Measurements from ENCODE around the gene ETV4.

- no peak for TF ChIP-seq SMC3 (IDR thresholded peaks at IDR 0.05)
- no peak for TF ChIP-seq EHMT2 (IDR thresholded peaks at IDR 0.05; ENCODE audit: low read depth)
- no peak for TF ChIP-seq MAZ (IDR thresholded peaks at IDR 0.05; ENCODE audit: borderline replicate concordance, low read depth, low read length)
- TF ChIP-seq CTCF (IDR thresholded peaks at IDR 0.05) = no peak
- no peak for TF ChIP-seq SREBF2 (IDR thresholded peaks at IDR 0.05)
- TF ChIP-seq RAD21 (conservative IDR thresholded peaks at IDR 0.05 in 1 of 2, IDR thresholded peaks at IDR 0.05 in 1 of 2) = no peak
- no peak for TF ChIP-seq PHF8 (IDR thresholded peaks at IDR 0.05; ENCODE audit: borderline replicate concordance, low read depth)
- TF ChIP-seq EP300 (IDR thresholded peaks at IDR 0.05) = no peak
- TF ChIP-seq, protein P1, sequence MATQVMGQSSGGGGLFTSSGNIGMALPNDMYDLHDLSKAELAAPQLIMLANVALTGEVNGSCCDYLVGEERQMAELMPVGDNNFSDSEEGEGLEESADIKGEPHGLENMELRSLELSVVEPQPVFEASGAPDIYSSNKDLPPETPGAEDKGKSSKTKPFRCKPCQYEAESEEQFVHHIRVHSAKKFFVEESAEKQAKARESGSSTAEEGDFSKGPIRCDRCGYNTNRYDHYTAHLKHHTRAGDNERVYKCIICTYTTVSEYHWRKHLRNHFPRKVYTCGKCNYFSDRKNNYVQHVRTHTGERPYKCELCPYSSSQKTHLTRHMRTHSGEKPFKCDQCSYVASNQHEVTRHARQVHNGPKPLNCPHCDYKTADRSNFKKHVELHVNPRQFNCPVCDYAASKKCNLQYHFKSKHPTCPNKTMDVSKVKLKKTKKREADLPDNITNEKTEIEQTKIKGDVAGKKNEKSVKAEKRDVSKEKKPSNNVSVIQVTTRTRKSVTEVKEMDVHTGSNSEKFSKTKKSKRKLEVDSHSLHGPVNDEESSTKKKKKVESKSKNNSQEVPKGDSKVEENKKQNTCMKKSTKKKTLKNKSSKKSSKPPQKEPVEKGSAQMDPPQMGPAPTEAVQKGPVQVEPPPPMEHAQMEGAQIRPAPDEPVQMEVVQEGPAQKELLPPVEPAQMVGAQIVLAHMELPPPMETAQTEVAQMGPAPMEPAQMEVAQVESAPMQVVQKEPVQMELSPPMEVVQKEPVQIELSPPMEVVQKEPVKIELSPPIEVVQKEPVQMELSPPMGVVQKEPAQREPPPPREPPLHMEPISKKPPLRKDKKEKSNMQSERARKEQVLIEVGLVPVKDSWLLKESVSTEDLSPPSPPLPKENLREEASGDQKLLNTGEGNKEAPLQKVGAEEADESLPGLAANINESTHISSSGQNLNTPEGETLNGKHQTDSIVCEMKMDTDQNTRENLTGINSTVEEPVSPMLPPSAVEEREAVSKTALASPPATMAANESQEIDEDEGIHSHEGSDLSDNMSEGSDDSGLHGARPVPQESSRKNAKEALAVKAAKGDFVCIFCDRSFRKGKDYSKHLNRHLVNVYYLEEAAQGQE (IDR thresholded peaks at IDR 0.05) = no peak
- no peak for TF ChIP-seq POLR2A (IDR thresholded peaks at IDR 0.05; ENCODE audit: low read length)
- TF ChIP-seq RCOR1 (IDR thresholded peaks at IDR 0.05; ENCODE audit: low read depth, low read length) = no peak
- no peak for TF ChIP-seq ZNF302 (CRISPR knock-in tag; IDR thresholded peaks at IDR 0.05)
Observed at GRCh38 chr17:43531082-43531378, 15.1 kb downstream of the ETV4 start.
